ENCODE results near the gene IQGAP2. TPM values are rescaled to one million over a fixed set of nuclear protein-coding genes. Genes with fewer than 3 reads are reported as not detected.

The IQGAP2 gene
- total and polyA plus RNA-seq, 9 of the 15 experiments (the other 6 are each of a cell fraction or from before 2014, with no cell fraction given): 8.7 to 23.2 (median 17.4) TPM

DNA sequence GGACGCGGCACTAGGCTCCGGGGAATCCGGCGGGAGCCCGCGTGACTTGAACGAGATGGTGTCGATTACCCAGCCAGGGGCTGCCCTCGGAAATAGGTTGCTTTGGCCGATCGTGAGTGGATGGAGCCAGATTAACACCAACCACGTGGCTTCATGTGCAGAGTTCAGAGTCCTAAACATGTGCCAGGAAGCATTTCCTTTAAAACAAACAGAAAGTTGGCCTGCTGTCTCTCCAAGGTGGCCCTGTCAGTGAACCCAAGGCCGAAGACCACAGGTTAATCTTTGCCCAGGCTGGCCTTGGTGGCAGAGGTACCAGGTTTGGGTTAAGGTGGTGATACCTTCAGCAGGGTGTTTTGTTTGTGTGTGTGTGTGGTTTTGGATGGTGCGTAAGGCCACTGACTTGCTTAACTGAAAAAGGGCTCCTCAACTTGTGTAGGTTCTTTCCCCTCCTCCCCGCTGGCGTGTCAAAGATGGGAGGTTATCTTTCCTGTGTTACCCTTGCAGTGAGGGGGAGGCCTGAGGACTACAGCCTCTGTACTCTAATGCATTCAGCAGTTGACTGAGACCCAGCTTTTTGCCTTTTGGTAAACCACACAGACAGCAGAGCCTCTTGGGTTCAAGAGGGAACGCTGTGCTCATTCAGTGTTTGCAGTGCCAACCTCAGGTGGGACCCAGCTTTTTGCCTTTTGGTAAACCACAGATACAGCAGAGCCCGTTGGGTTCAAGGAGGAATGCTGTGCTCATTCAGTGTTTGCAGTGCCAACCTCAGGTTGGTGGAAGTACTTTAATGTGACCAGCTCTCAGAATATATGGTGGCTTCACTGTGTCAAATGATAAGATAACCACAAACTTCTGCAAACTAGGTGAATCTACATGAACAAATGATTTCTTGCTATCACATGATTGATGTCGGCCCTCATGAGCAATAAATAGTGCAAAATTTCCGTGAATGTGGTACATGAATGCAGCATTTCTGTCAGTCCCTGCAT is 1.4 kb downstream of the IQGAP2 start (continued):
- TF ChIP-seq ZNF318 (IDR thresholded peaks at IDR 0.05; ENCODE audit: borderline replicate concordance in 1 of 2, low read depth in 1 of 2) (no peak), RBM14 (IDR thresholded peaks at IDR 0.05; ENCODE audit: borderline replicate concordance, insufficient read depth, low read depth, low read length) (no peak), MED1 (CRISPR knock-in tag; IDR thresholded peaks at IDR 0.05; ENCODE audit: borderline replicate concordance) (no peak), SMARCA4 (IDR thresholded peaks at IDR 0.05) (no peak), L3MBTL2 (IDR thresholded peaks at IDR 0.05) (peak; percentile 81; the same call in 1 of the 2 replicates), CUX1 (CRISPR knock-in tag; IDR thresholded peaks at IDR 0.05) (no peak), LCOR (CRISPR knock-in tag; IDR thresholded peaks at IDR 0.05) (no peak), MAZ (CRISPR knock-in tag; conservative IDR thresholded peaks at IDR 0.05 in 1 of 2, IDR thresholded peaks at IDR 0.05 in 1 of 2) (no peak), CREM (IDR thresholded peaks at IDR 0.05; ENCODE audit: low read depth) (peak; percentile 36; the same call in 1 of the 2 replicates), CBX2 (IDR thresholded peaks at IDR 0.05; ENCODE audit: insufficient read depth, low read length, poor library complexity, severe bottlenecking) (no peak), MTA3 (IDR thresholded peaks at IDR 0.05; ENCODE audit: borderline replicate concordance) (no peak)
